Esophagus muscularis mucosa (tissue), 3 donors: ENCODE data around the gene PCK1.

ENCODE experiments used
- CTCF ChIP-seq, 3 experiments: fragments of 200-600 bp in 2 of 3; fragments of 450-650 bp in 1 of 3; sonication (generic) in 2 of 3; IDR thresholded peaks; one replicate each; pipeline ENCODE4 v1.5.1; 2017 to 2019; ENCODE audit warnings: antibody characterized with exemption in 3 of 3, mild to moderate bottlenecking in 2 of 3, moderate library complexity in 1 of 3
- EP300 ChIP-seq: sonication (generic); formaldehyde crosslinking; IDR thresholded peaks from one replicate; pipeline ENCODE4 v1.6.1; 2017; ENCODE audit warnings: antibody characterized with exemption

GRCh38 chr20:57574954-57575353, 14.0 kb downstream of the PCK1 start:
- TF ChIP-seq EP300 (no peak), CTCF (IDR thresholded peaks at IDR 0.05) (no peak)
